Measurements from ENCODE around the gene CAST. TPM values are rescaled to one million over a fixed set of nuclear protein-coding genes. Genes with fewer than 3 reads are reported as not detected.

CAST gene
- total RNA-seq, 1 experiment from 2014 or later = 52.3 TPM

- H3K9me3 Mint-ChIP-seq = no peaks in the 10 kb centered on the region
- no peak overlapping the region for H4K8ac ChIP-seq (replicated peaks; ENCODE audit: insufficient read length, low read depth, low read length)
- no peaks in the 10 kb centered on the region for H3K23me2 ChIP-seq (ENCODE audit: insufficient read length, low read depth, low read length, poor library complexity, severe bottlenecking)
- H2BK12ac ChIP-seq (ENCODE audit: insufficient read length, low read depth, low read length) = no peak overlapping the region
- H3K27me3 Mint-ChIP-seq (ENCODE audit: low read depth) = no peaks in the 10 kb centered on the region
- no peak overlapping the region for H4K91ac ChIP-seq (ENCODE audit: insufficient read length, low read depth, low read length)
- H3K79me1 ChIP-seq (ENCODE audit: insufficient read depth, low read depth, low read length, poor library complexity, severe bottlenecking) = no peaks in the 10 kb centered on the region
- no CpG with 5 or more reads among the region's 3 CpGs for WGBS (ENCODE audit: extremely low coverage, insufficient read length, low lambda C conversion rate)
- H3K27me3 ChIP-seq (ENCODE audit: insufficient read depth, low read length) = no peaks in the 10 kb centered on the region
- no peak overlapping the region for H2BK20ac ChIP-seq (ENCODE audit: low read depth, low read length, poor library complexity, severe bottlenecking)
- H2AK5ac ChIP-seq (ENCODE audit: insufficient read length, low read length) = no peak overlapping the region
- no peaks in the 10 kb centered on the region for H3K4me1 Mint-ChIP-seq
- no peak overlapping the region for H2BK5ac ChIP-seq (ENCODE audit: insufficient read length, low read length)
- H3K4me1 ChIP-seq (ENCODE audit: insufficient read depth, low read length) = no peaks in the 10 kb centered on the region
- H2AFZ ChIP-seq (ENCODE audit: low read length) = no peak overlapping the region
- no peak overlapping the region for H4K5ac ChIP-seq (ENCODE audit: insufficient read length, low read depth, low read length)
- H3K4me3 Mint-ChIP-seq = no peak overlapping the region
- no peak overlapping the region for H3K27ac ChIP-seq (ENCODE audit: insufficient read length, low read depth, low read length)
- no peak overlapping the region for H2BK120ac ChIP-seq (ENCODE audit: low read depth, low read length, poor library complexity, severe bottlenecking)
- no peaks in the 10 kb centered on the region for H3K36me3 Mint-ChIP-seq (ENCODE audit: insufficient read depth in 1 of 3, low read depth in 3 of 3)
- no peak overlapping the region for H3K4me2 ChIP-seq (ENCODE audit: insufficient read depth, insufficient read length, low read length)
- no peak overlapping the region for H3K27ac Mint-ChIP-seq
- no peak overlapping the region for H3K18ac ChIP-seq (ENCODE audit: insufficient read length, low read depth, low read length)
- no peak overlapping the region for H2BK15ac ChIP-seq (ENCODE audit: low read depth, low read length)
- H3K4ac ChIP-seq (ENCODE audit: low read depth, low read length) = no peak overlapping the region
- H3K14ac ChIP-seq (ENCODE audit: insufficient read depth, low read length) = no peak overlapping the region
- no peaks in the 10 kb centered on the region for H3K9me3 ChIP-seq (ENCODE audit: control insufficient read depth, low read depth, low read length)
- H3K56ac ChIP-seq (ENCODE audit: insufficient read length, low read depth, low read length) = no peak overlapping the region
- no peak for TF ChIP-seq CTCF (conservative IDR thresholded peaks at IDR 0.05)
- no peaks in the 10 kb centered on the region for H3K79me2 ChIP-seq (ENCODE audit: insufficient read depth, low read length)
- H3K23ac ChIP-seq (ENCODE audit: insufficient read length, low read depth, low read length) = no peak overlapping the region
- no peaks in the 10 kb centered on the region for H4K20me1 ChIP-seq (ENCODE audit: control insufficient read depth, insufficient read depth, insufficient read length)
- DNase-seq = no peak
- H3T11ph ChIP-seq (ENCODE audit: low read length) = no peak overlapping the region
- H3K9ac ChIP-seq (ENCODE audit: extremely low read depth, insufficient read length, low read length) = no peak overlapping the region
Observed at GRCh38 chr5:96640696-96641095, 21.5 kb upstream of the CAST start.

All from H9 (cell line).